Sigmoid colon (tissue), 4 donors: Measurements from ENCODE around the gene RHO.

Experiments used
- CTCF ChIP-seq, 4 experiments: fragments of 450-650 bp in 3 of 4; fragments of 200-600 bp in 1 of 4; IDR thresholded peaks; one replicate each; pipeline ENCODE4 v1.5.1; 2016 to 2019; ENCODE audit warnings: antibody characterized with exemption in 4 of 4, mild to moderate bottlenecking in 3 of 4, moderate library complexity in 2 of 4
- EP300 ChIP-seq, 4 donors: sonication (generic); formaldehyde crosslinking; IDR thresholded peaks; one replicate each; pipeline ENCODE4 v1.6.1; 2017; ENCODE audit warnings: antibody characterized with exemption in 4 of 4
- POLR2A ChIP-seq, 2 donors: fragments of 450-650 bp; IDR thresholded peaks; one replicate each; pipeline ENCODE4 v1.6.1; 2016; ENCODE audit warnings: antibody characterized with exemption in 2 of 2, mild to moderate bottlenecking in 2 of 2, moderate library complexity in 2 of 2
- POLR2AphosphoS5 ChIP-seq, 4 donors: sonication (generic); formaldehyde crosslinking; IDR thresholded peaks; one replicate each; pipeline ENCODE4 v1.6.1; 2017; ENCODE audit warnings: antibody characterized with exemption in 4 of 4

DNA sequence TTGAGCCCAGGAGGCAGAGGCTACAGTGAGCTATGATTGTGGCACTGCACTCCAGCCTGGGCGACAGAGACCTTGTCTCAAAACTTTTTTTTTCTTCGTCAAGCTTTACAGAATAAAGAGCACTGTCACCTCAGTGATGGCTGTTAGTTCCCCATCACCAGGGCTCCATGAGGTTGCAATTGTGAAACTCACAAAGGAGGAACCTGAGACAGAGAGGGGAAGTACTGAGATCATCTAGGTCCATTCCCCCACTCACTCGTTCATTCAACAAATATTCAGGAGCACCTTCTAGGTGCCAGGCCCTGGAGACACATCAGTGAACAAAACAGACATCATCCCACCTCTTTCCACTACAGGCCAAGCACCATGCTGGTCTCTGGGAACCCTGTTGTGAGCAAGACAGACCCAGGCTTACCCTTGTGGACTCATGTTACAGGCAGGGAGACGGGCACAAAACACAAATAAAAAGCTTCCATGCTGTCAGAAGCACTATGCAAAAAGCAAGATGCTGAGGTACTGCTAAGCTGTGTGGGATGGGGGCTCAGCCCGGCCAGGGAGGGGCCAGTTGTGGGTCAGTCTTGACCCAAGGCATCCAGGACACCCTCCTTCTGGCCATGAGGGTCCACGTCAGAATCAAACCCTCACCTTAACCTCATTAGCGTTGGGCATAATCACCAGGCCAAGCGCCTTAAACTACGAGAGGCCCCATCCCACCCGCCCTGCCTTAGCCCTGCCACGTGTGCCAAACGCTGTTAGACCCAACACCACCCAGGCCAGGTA is 2.1 kb upstream of the RHO start:
- TF ChIP-seq CTCF (IDR thresholded peaks at IDR 0.05): no peak
- no peak for TF ChIP-seq POLR2A (IDR thresholded peaks at IDR 0.05)
- no peak for TF ChIP-seq EP300 (IDR thresholded peaks at IDR 0.05)
- no peak for TF ChIP-seq POLR2AphosphoS5 (IDR thresholded peaks at IDR 0.05)
